Bronchial epithelial cell (primary cell): Measurements from ENCODE around the gene FOXC1. TPM values are rescaled to one million over a fixed set of nuclear protein-coding genes. Genes with fewer than 3 reads are reported as not detected.

Source experiments
- DNase-seq: peaks from one replicate; pipeline ENCODE4 v3.0.0-alpha.2; 2010; ENCODE audit warnings: low read depth
- FAIRE-seq: peaks from 2 replicates; lab custom pipeline; 2011; peaks lifted over from hg19 to GRCh38; lab: Jason Lieb, UNC
- H3K27me3 ChIP-seq: 2 replicates; pipeline ENCODE4 v1.5.1; 2011; ENCODE audit warnings: low read length; ENCODE audit not compliant: control insufficient read depth, insufficient read depth
- H3K36me3 ChIP-seq: 2 replicates; pipeline ENCODE4 v1.5.1; 2011; ENCODE audit warnings: low read length; ENCODE audit not compliant: control insufficient read depth, insufficient read depth
- H3K4me3 ChIP-seq: 2 replicates; pipeline ENCODE4 v1.5.1; 2011; ENCODE audit warnings: mild to moderate bottlenecking, low read depth, low read length, control low read depth
- CTCF ChIP-seq: IDR thresholded peaks from 2 replicates; pipeline ENCODE4 v1.5.1; 2011; ENCODE audit warnings: mild to moderate bottlenecking, moderate library complexity, low read length, control low read depth, inconsistent platforms; ENCODE audit not compliant: insufficient read depth, severe bottlenecking
- total RNA-seq: library from RNA; depleted of rRNA; stranded (reverse); fragments of >200 nt; gene quantifications from 2 replicates; pipeline ENCODE4 v1.2.1, GENCODE V29; 2014

FOXC1 gene
- total RNA-seq, 1 donor from 2014 or later, result 3.7 TPM

DNA sequence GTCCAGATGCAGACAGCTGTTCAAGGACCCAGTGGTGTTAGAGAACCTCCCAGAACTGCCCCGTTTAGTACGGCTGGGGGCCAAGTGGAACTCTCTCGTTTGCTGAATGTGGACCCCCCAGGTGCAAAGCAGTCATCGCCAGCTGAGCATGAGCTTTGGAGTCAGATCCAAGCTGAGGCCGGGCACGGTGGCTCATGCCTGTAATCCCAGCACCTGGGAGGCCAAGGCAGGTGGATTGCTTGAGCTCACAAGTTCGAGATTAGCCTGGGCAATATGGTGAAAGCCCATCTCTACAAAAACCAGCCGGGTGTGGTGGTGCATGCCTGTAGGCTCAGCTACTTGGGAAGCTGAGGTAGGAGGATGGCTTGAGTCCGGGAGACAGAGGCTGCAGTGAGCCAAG, 29.7 kb downstream of the FOXC1 start:
- Histone ChIP-seq H3K36me3 (no peaks in the 10 kb centered on the region), H3K4me3 (no peak overlapping the region), H3K27me3 (no peaks in the 10 kb centered on the region)
- TF ChIP-seq CTCF, result no peak
- DNase-seq, result no peak
- FAIRE-seq, result no peak

DNA sequence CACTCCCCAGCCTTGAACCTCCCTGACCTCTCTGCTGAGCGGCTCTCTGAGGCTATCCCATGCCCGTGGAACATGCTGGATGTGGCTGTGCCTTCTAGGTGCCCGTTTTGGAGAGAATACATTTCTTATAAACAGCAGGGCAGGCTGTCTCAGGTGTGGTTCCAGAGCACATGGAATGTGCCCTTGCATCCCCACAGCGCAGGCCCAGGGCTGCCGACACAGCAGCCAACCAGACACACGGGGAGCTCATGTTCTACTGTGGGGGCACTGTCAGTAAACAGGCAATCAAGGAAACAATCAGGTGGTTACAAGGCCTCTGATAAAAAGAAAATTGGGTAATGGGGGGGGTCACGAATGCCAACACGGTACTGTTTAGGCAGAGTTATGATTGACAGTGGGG, 30.8 kb downstream of the FOXC1 start:
- FAIRE-seq (no peak), DNase-seq (no peak)
- no peak for TF ChIP-seq CTCF

GRCh38 chr6:1641343-1641885, 31.7 kb downstream of the FOXC1 start:
- TF ChIP-seq CTCF, result peak; percentile 17
- DNase-seq (peak; percentile 86), FAIRE-seq (peak; percentile 86)
- no peaks in the 10 kb centered on the region for H3K36me3 ChIP-seq
- no peak overlapping the region for H3K4me3 ChIP-seq
- H3K27me3 ChIP-seq, result no peaks in the 10 kb centered on the region

More for the DNA sequence above, 30.8 kb downstream of the FOXC1 start:
- H3K27me3 ChIP-seq, result no peaks in the 10 kb centered on the region
- H3K36me3 ChIP-seq, result no peaks in the 10 kb centered on the region
- H3K4me3 ChIP-seq, result no peak overlapping the region

- no peak for DNase-seq
- Histone ChIP-seq H3K4me3 (no peak overlapping the region), H3K36me3 (no peaks in the 10 kb centered on the region), H3K27me3 (no peaks in the 10 kb centered on the region)
- no peak for TF ChIP-seq CTCF
- FAIRE-seq, result no peak
Observed at GRCh38 chr6:1643111-1643510, 33.4 kb downstream of the FOXC1 start.

DNA sequence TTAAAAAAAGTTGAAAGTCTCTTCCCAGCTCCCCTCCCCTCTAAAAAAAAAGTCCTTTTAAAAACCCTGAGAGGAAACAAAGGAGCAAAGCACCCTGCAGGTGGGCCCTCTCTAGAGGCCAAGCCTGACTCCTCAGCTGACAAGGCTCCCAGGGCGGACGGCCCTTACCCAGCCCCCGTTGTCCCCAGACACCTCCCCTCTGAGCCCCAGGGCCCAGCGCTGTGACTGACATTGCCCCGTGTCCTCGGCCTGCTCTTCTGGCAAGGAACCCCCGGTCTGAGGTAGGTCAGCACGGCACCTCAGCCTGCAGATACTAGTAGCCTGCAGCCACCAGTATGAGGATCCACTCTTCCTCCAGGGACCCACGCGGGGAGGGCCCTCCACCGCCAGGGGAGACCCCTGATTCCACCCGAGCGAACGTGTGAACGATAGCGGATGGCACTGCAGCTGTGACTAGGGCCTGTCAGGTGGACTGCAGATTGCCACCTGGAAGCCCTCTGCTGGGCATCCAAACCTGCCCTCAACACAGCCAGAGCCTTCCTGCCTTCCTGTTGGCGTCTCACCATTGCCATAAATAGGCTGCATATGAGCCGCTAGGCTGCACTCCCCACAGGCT, 34.2 kb downstream of the FOXC1 start:
- FAIRE-seq, result no peak

More for the DNA sequence above, 34.2 kb downstream of the FOXC1 start:
- no peak for TF ChIP-seq CTCF
- no peaks in the 10 kb centered on the region for H3K36me3 ChIP-seq
- DNase-seq, result no peak
- H3K27me3 ChIP-seq, result no peaks in the 10 kb centered on the region
- no peak overlapping the region for H3K4me3 ChIP-seq
